Astrocyte of the cerebellum (primary cell): ENCODE measurements around the gene MAPRE3.
A peak's percentile ranks its signal among the peaks of the same experiment; 100 is the strongest.

Experiments
- DNase-seq: peaks from one replicate; pipeline ENCODE4 v3.0.0-alpha.2; 2011; ENCODE audit warnings: low read depth
- H3K4me3 ChIP-seq: 2 replicates; pipeline ENCODE4 v1.5.1; 2011; ENCODE audit warnings: mild to moderate bottlenecking, low read depth, low read length, moderate library complexity
- in situ Hi-C: cut with HindIII; loops from 2 replicates; pipeline ENCODE4 v1.10.0; 2017; ENCODE audit warnings: low sequenced_read_pairs
- TF ChIP-seq, protein P1 (sequence below): IDR thresholded peaks from 2 replicates; pipeline ENCODE4 v1.5.1; 2012; ENCODE audit warnings: low read length, low read depth, moderate library complexity, mild to moderate bottlenecking; ENCODE audit errors: missing control alignments

MAPRE3 gene

DNA sequence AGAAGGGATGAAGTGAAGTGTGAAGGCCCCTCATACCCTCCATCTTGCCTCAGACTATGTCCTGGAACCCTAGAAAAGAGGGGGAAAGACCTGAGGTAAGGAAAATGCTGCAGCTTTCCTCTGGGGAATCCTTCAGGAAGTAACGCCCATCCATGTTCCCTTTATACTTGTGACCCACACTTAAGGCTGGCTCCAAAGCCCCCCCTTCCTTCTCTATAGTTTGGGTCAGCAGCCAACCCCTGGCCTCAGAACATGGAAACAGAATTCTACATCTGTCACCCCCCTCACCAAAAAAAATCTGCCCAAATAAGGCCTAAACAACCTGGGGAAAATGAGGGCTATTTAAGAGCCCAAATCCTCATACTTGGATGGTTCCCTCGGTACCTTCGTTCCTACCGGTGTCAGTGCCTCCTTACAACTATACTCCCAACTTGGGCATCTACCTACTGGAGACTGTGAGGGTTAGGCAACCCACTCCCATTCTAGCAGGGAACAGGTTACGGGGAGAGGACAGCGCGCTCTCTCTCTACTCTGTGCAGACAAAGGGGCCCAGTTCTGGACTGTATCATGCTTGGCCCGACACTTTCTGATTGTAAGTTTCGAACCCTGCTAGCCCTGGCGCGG is 100.3 kb downstream of the MAPRE3 start:
- TF ChIP-seq, protein P1, sequence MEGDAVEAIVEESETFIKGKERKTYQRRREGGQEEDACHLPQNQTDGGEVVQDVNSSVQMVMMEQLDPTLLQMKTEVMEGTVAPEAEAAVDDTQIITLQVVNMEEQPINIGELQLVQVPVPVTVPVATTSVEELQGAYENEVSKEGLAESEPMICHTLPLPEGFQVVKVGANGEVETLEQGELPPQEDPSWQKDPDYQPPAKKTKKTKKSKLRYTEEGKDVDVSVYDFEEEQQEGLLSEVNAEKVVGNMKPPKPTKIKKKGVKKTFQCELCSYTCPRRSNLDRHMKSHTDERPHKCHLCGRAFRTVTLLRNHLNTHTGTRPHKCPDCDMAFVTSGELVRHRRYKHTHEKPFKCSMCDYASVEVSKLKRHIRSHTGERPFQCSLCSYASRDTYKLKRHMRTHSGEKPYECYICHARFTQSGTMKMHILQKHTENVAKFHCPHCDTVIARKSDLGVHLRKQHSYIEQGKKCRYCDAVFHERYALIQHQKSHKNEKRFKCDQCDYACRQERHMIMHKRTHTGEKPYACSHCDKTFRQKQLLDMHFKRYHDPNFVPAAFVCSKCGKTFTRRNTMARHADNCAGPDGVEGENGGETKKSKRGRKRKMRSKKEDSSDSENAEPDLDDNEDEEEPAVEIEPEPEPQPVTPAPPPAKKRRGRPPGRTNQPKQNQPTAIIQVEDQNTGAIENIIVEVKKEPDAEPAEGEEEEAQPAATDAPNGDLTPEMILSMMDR = no peak
- in situ Hi-C loops = no loop called here
- H3K4me3 ChIP-seq = peak overlapping the region; percentile 85
- no peak for DNase-seq

GRCh38 chr2:27071277-27071989 is 101.0 kb downstream of the MAPRE3 start, which contains the start of gene OST4:
Gene OST4, minus strand, starts transcription at chr2:27071654.
- peak within 1 kb of the TSS; percentile 85 for H3K4me3 ChIP-seq
- DNase-seq = peak; percentile 70
- in situ Hi-C loops = no loop called here
- TF ChIP-seq, protein P1 = no peak

GRCh38 chr2:27071990-27072830 is 101.8 kb downstream of the MAPRE3 start:
- in situ Hi-C loops = no loop called here
- peak overlapping the region; percentile 85 for H3K4me3 ChIP-seq
- DNase-seq = peak; percentile 62
- TF ChIP-seq, protein P1 = no peak

GRCh38 chr2:27072920-27073319 is 102.5 kb downstream of the MAPRE3 start:
- TF ChIP-seq, protein P1 = no peak
- DNase-seq = peak; percentile 63
- H3K4me3 ChIP-seq = no peak overlapping the region
- in situ Hi-C loops = no loop called here

DNA sequence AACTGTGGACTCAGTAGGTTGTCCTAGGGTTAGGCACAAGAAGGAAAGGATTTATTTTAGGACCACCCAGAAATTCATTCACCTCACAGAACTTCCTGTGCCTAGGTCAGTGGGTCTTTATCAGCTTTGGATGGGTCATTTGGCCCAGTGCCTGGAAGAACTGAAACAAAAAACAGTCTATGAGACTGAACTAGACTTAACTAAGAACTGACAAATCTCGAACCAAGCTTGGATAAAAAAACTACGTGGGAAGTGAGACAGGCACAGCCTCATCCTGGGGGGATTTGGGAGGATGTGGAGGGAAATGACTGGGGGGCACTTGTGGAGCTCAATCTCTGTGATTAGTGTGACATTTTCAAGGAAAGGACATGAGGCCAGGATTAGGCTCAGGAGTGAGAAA is 103.3 kb downstream of the MAPRE3 start:
- TF ChIP-seq, protein P1 = no peak
- in situ Hi-C loops = no loop called here
- DNase-seq = no peak
- H3K4me3 ChIP-seq = no peak overlapping the region
